Keratinocyte (primary cell): ENCODE results near the gene MYMK. TPM values are rescaled to one million over a fixed set of nuclear protein-coding genes. Genes with fewer than 3 reads are reported as not detected.
A peak's percentile ranks its signal among the peaks of the same experiment; 100 is the strongest.

Source experiments
- DNase-seq: peaks from one replicate; pipeline ENCODE4 v3.0.0-alpha.2; 2011; ENCODE audit warnings: low read depth, missing footprints, low spot score
- FAIRE-seq: peaks from 2 replicates; lab custom pipeline; 2011; peaks lifted over from hg19 to GRCh38; lab: Jason Lieb, UNC
- H2AFZ ChIP-seq: 2 replicates; pipeline ENCODE4 v1.6.0; 2012; ENCODE audit warnings: low read length, control low read depth, inconsistent platforms; ENCODE audit not compliant: control insufficient read depth
- H3K27ac ChIP-seq: 2 replicates; pipeline ENCODE4 v1.5.1; 2011; ENCODE audit warnings: low read length; ENCODE audit not compliant: control insufficient read depth, insufficient read depth
- H3K27me3 ChIP-seq: 3 replicates; pipeline ENCODE4 v1.6.0; 2011; ENCODE audit warnings: low read length; ENCODE audit not compliant: control insufficient read depth, insufficient read depth; ENCODE audit errors: extremely low read depth
- H3K36me3 ChIP-seq, 2 experiments: 2 replicates in 1 of 2; 3 replicates in 1 of 2; pipeline ENCODE4 v1.5.1; 2011; ENCODE audit warnings: low read length in 2 of 2, mild to moderate bottlenecking in 1 of 2; ENCODE audit not compliant: control insufficient read depth in 2 of 2, insufficient read depth in 2 of 2; ENCODE audit errors: extremely low read depth in 1 of 2
- H3K4me1 ChIP-seq: 3 replicates; pipeline ENCODE4 v1.5.1; 2011; ENCODE audit warnings: low read length; ENCODE audit not compliant: control insufficient read depth, insufficient read depth; ENCODE audit errors: extremely low read depth
- H3K4me2 ChIP-seq: 3 replicates; pipeline ENCODE4 v1.6.0; 2011; ENCODE audit warnings: low read depth, low read length; ENCODE audit not compliant: control insufficient read depth, insufficient read depth; ENCODE audit errors: extremely low read depth
- H3K4me3 ChIP-seq, 3 experiments: fragments of 200-600 bp in 1 of 3; sonication (generic) in 1 of 3; 2 replicates in 2 of 3; 3 replicates in 1 of 3; pipeline ENCODE4 v1.5.1; 2011 to 2016; ENCODE audit warnings: low read length in 3 of 3, mild to moderate bottlenecking in 3 of 3, control low read depth in 2 of 3, inconsistent platforms in 1 of 3, low read depth in 1 of 3, mixed read lengths in 1 of 3, mixed run types in 1 of 3, moderate library complexity in 1 of 3; ENCODE audit not compliant: control insufficient read depth in 2 of 3, insufficient read depth in 2 of 3; ENCODE audit errors: extremely low read depth in 1 of 3
- H3K79me2 ChIP-seq: 2 replicates; pipeline ENCODE4 v1.6.0; 2012; ENCODE audit warnings: low read length; ENCODE audit not compliant: control insufficient read depth, insufficient read depth
- H3K9ac ChIP-seq: 3 replicates; pipeline ENCODE4 v1.6.0; 2011; ENCODE audit warnings: low read length; ENCODE audit not compliant: control insufficient read depth, insufficient read depth; ENCODE audit errors: extremely low read depth
- H3K9me1 ChIP-seq: 3 replicates; pipeline ENCODE4 v1.6.0; 2011; ENCODE audit warnings: low read length; ENCODE audit not compliant: control insufficient read depth, insufficient read depth; ENCODE audit errors: extremely low read depth
- H3K9me3 ChIP-seq: 2 replicates; pipeline ENCODE4 v1.5.1; 2012; ENCODE audit warnings: low read depth, low read length; ENCODE audit not compliant: control insufficient read depth
- H4K20me1 ChIP-seq: 3 replicates; pipeline ENCODE4 v1.6.0; 2011; ENCODE audit warnings: low read length; ENCODE audit not compliant: control insufficient read depth, insufficient read depth; ENCODE audit errors: extremely low read depth
- CTCF ChIP-seq, 3 experiments: IDR thresholded peaks in 1 of 3; conservative IDR thresholded peaks in 1 of 3; optimal IDR thresholded peaks in 1 of 3; 2 replicates in 2 of 3; 3 replicates in 1 of 3; pipeline versions ENCODE3 to v1.5.1; 2011; ENCODE audit warnings: low read length in 3 of 3, mild to moderate bottlenecking in 3 of 3, moderate library complexity in 2 of 3, control low read depth in 1 of 3, inconsistent platforms in 1 of 3; ENCODE audit not compliant: insufficient read depth in 2 of 3; ENCODE audit errors: extremely low read depth in 1 of 3
- EZH2 ChIP-seq: IDR thresholded peaks from one replicate; pipeline ENCODE4 v1.6.1; 2012; ENCODE audit warnings: inconsistent platforms, mild to moderate bottlenecking, low read length, moderate library complexity
- dilution Hi-C: fragments of 300-500 bp; cut with MboI; formaldehyde crosslinking; loops from one replicate; pipeline ENCODE4 v1.7.0; 2020; ENCODE audit warnings: low sequenced_read_pairs; ENCODE audit not compliant: extremely low pct_ligation_motif_present
- polyA plus RNA-seq, 5 experiments: library from polyadenylated mRNA; depleted of rRNA in 3 of 5; stranded (reverse) in 3 of 5; stranded (forward) in 1 of 5; unstranded in 1 of 5; fragments of >200 nt; gene quantifications; 1 replicate in 1 of 5; 2 replicates in 3 of 5; 3 replicates in 1 of 5; pipeline versions ENCODE4 v1.2.1 to v1.2.3, GENCODE V29; 2011 to 2012; ENCODE audit warnings: missing spikeins in 2 of 5, low read depth in 1 of 5, low replicate concordance in 1 of 5

MYMK gene
- polyA plus RNA-seq, 1 donor (not counting 4 experiments of a cell fraction or from before 2014, with no cell fraction given): not detected

- TF ChIP-seq CTCF (optimal IDR thresholded peaks at IDR 0.05 in 1 of 3, IDR thresholded peaks at IDR 0.05 in 1 of 3, conservative IDR thresholded peaks at IDR 0.05 in 1 of 3; ENCODE audit: extremely low read depth in 1 of 3, insufficient read depth in 2 of 3, low read length in 3 of 3): no peak
- TF ChIP-seq EZH2: no peak
- H3K4me3 ChIP-seq: no peak overlapping the region
- H3K4me1 ChIP-seq: peaks cover 7% of the 10 kb centered on the region
- peaks cover 4% of the 10 kb centered on the region for H3K27me3 ChIP-seq
- H3K27ac ChIP-seq: no peak overlapping the region
- no peaks in the 10 kb centered on the region for H3K9me1 ChIP-seq
- FAIRE-seq: no peak
- H3K4me2 ChIP-seq: no peak overlapping the region
- H3K9me3 ChIP-seq: no peaks in the 10 kb centered on the region
- H2AFZ ChIP-seq: no peak overlapping the region
- dilution Hi-C loops: no loop called here
- no peak for DNase-seq
- H3K9ac ChIP-seq: no peak overlapping the region
- no peaks in the 10 kb centered on the region for H4K20me1 ChIP-seq
- H3K79me2 ChIP-seq: no peaks in the 10 kb centered on the region
- H3K36me3 ChIP-seq: no peaks in the 10 kb centered on the region
Measured at GRCh38 chr9:133496861-133497842, 27.6 kb downstream of the MYMK start.

- no peak overlapping the region for H2AFZ ChIP-seq
- dilution Hi-C loops: no loop called here
- peak; percentile 9 for FAIRE-seq
- no peak for TF ChIP-seq EZH2
- TF ChIP-seq CTCF (optimal IDR thresholded peaks at IDR 0.05 in 1 of 3, IDR thresholded peaks at IDR 0.05 in 1 of 3, conservative IDR thresholded peaks at IDR 0.05 in 1 of 3; ENCODE audit: extremely low read depth in 1 of 3, insufficient read depth in 2 of 3, low read length in 3 of 3): no peak
- no peaks in the 10 kb centered on the region for H4K20me1 ChIP-seq
- H3K79me2 ChIP-seq: no peaks in the 10 kb centered on the region
- no peak overlapping the region for H3K4me3 ChIP-seq
- DNase-seq: no peak
- H3K9me3 ChIP-seq: no peaks in the 10 kb centered on the region
- no peaks in the 10 kb centered on the region for H3K36me3 ChIP-seq
- no peaks in the 10 kb centered on the region for H3K9me1 ChIP-seq
- H3K27ac ChIP-seq: no peak overlapping the region
- peaks cover 12% of the 10 kb centered on the region for H3K4me1 ChIP-seq
- H3K27me3 ChIP-seq: peaks cover 10% of the 10 kb centered on the region
- H3K4me2 ChIP-seq: no peak overlapping the region
- H3K9ac ChIP-seq: no peak overlapping the region
Measured at GRCh38 chr9:133495327-133496293, 29.1 kb downstream of the MYMK start.
